ENCODE measurements around the gene ARMC7.
A peak's percentile ranks its signal among the peaks of the same experiment; 100 is the strongest.
"Not testable (repeated sequence)": the region's sequence is repeated elsewhere in the genome, so short reads cannot be mapped to it uniquely, and the experiment has no call there.

The ARMC7 gene

DNA sequence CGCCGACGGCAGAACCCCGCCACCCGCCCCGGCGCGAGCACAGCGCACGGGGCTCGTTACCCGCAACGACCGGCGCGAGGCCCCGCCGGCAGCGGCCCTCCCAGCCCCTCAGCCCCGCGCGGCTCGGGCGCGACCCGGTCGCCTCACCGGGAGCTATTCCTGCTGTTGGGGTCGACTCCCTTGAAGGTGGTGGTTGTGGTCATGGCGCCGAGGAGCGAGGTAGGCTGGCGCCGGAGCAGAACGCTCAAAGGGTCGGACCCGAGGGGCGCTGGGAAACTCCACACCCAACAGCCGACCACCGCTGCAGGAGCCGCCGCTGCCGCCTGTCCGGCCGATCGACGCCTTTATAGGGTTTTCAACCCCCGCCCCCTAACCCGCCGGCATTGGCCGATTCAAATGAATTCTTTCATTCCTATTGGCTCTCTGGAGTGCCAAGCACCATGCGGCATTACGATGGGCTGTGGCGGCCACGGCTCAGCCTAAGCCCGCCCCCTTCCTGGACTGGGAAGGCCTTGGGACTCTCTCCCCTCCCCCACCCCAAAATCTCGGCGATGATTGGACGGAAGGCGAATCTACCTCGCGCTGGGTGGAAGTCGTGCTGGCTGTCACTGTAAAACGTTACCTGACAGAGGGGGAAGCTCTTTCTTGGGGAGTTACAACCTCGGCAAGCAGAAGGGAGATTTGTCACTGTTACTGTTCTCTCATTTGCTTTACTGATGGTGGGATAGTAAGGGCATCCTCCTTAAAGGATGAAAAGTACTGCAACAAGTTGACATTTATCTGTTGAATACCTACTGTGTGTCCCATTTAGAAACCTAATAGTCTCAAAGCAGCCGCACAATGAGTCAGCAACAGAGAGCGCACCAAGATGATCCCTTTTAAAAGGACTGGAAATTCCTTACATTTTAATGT, 44.7 kb downstream of the ARMC7 start, which contains the start of gene JPT1:
TSS of gene JPT1 (minus strand) at position 318 of the 912 bp plus-strand sequence. CDS start at position 203, 115 bp downstream.
- DNase-seq (ENCODE audit: low read depth) = peak; percentile 96

- no peak for DNase-seq (ENCODE audit: low read depth)
Measured at GRCh38 chr17:75155191-75155601, 45.4 kb downstream of the ARMC7 start.

GRCh38 chr17:75158480-75158879, 48.7 kb downstream of the ARMC7 start:
- not testable (repeated sequence) for DNase-seq (ENCODE audit: low read depth)

GRCh38 chr17:75159196-75160031, 49.6 kb downstream of the ARMC7 start:
- DNase-seq (ENCODE audit: low read depth) = no peak

GRCh38 chr17:75160211-75160610, 50.4 kb downstream of the ARMC7 start:
- no peak for DNase-seq (ENCODE audit: low read depth)

DNA sequence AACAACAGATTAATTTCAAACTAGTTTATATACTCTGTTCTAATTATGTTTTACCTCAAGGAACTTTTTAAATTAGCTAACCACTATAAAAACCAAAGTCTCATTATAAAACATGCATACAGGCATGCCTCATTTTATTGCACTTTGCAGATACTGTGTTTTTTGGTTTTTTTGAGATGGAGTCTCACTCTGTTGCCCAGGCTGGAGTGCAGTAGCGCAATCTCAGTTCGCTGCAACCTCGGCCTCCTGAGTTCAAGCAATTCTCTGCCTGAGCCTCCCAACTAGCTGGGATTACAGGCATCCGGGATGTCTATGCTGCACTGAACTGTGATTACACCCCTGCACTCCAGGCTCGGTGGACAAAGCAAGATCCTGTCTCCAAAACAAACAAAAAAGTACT, 53.3 kb downstream of the ARMC7 start:
- DNase-seq (ENCODE audit: low read depth) = no peak

GRCh38 chr17:75164606-75165005, 54.8 kb downstream of the ARMC7 start:
- DNase-seq (ENCODE audit: low read depth) = not testable (repeated sequence)

- no peak for DNase-seq (ENCODE audit: low read depth)
Measured at GRCh38 chr17:75168998-75169397, 59.2 kb downstream of the ARMC7 start.

GRCh38 chr17:75173526-75173925, 63.8 kb downstream of the ARMC7 start:
- DNase-seq (ENCODE audit: low read depth) = no peak

DNA sequence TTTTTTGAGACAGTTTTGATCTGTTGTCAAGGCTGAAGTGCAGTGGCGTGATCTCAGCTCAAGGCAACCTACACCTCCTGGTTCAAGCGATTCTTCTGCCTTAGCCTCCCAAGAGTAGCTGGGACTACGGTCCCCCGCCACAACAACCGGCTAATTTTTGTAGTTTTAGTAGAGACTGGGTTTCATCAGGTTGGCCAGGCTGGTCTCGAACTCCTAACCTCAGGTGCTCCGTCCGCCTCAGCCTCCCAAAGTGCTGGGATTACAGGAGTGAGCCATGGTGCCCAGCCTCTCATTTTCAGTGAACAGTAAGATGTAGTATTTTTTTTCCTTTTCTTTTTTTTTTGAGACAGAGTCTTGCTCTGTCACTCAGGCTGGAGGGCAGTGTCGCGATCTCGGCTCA, 65.2 kb downstream of the ARMC7 start:
- DNase-seq (ENCODE audit: low read depth) = no peak

GRCh38 chr17:75176625-75177024, 66.9 kb downstream of the ARMC7 start:
- no peak for DNase-seq (ENCODE audit: low read depth)

DNA sequence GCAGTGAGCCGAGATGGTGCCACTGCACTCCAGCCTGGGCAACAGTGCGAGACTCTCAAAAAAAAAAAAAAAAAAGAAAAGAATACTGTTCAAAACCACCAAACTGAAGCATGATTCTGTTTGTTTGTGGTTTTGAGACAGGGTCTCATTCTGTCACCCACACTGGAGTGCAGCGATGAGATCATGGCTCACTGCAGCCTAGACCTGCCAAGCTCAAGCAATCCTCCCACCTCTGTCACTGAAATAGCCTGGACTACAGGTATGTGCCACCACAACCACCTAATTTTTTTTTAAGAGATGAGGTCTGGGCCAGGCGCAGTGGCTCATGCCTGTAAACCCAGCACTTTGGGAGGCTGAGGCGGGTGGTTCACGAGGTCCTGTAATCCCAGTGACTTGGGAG, 68.7 kb downstream of the ARMC7 start:
- no peak for DNase-seq (ENCODE audit: low read depth)
